HL-60 (cell line): ENCODE data around the gene MEX3A.

ENCODE experiments used
- CTCF ChIP-seq: IDR thresholded peaks from one replicate; pipeline ENCODE4 v1.5.1; 2011; ENCODE audit warnings: low read length, control low read depth, inconsistent platforms; ENCODE audit not compliant: insufficient read depth
- GABPA ChIP-seq: IDR thresholded peaks from 2 replicates; pipeline ENCODE4 v1.6.1; 2012; ENCODE audit warnings: low read depth
- POLR2AphosphoS5 ChIP-seq: IDR thresholded peaks from 2 replicates; pipeline ENCODE4 v1.6.1; 2012; ENCODE audit warnings: low read depth
- SPI1 ChIP-seq: IDR thresholded peaks from 2 replicates; pipeline ENCODE4 v1.6.1; 2012; ENCODE audit warnings: low read depth, mild to moderate bottlenecking, borderline replicate concordance
- TF ChIP-seq, protein P1 (sequence below): IDR thresholded peaks from 2 replicates; pipeline ENCODE4 v1.6.1; 2012; ENCODE audit warnings: low read depth; ENCODE audit not compliant: insufficient replicate concordance

DNA sequence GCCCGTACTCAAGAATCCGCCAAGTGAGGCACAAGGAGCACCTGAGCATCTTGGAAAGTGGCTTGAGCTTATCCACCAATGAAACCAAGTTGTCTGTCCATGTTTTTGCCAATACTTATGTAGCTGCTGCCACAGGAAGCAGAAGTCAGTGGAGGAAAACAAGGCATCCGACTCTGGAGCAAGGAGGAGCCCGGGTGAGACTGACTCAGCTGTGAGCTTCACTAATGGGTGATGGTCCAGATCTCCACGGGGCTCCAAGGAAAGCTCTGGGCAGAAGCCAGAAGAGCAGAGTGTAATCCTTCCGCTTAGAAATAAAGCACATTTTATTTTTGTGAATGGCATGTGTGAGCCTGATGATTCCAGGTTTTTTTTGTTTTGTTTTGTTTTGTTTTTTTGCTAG, 49.3 kb downstream of the MEX3A start:
- TF ChIP-seq CTCF: no peak
- no peak for TF ChIP-seq SPI1
- no peak for TF ChIP-seq POLR2AphosphoS5
- TF ChIP-seq, protein P1, sequence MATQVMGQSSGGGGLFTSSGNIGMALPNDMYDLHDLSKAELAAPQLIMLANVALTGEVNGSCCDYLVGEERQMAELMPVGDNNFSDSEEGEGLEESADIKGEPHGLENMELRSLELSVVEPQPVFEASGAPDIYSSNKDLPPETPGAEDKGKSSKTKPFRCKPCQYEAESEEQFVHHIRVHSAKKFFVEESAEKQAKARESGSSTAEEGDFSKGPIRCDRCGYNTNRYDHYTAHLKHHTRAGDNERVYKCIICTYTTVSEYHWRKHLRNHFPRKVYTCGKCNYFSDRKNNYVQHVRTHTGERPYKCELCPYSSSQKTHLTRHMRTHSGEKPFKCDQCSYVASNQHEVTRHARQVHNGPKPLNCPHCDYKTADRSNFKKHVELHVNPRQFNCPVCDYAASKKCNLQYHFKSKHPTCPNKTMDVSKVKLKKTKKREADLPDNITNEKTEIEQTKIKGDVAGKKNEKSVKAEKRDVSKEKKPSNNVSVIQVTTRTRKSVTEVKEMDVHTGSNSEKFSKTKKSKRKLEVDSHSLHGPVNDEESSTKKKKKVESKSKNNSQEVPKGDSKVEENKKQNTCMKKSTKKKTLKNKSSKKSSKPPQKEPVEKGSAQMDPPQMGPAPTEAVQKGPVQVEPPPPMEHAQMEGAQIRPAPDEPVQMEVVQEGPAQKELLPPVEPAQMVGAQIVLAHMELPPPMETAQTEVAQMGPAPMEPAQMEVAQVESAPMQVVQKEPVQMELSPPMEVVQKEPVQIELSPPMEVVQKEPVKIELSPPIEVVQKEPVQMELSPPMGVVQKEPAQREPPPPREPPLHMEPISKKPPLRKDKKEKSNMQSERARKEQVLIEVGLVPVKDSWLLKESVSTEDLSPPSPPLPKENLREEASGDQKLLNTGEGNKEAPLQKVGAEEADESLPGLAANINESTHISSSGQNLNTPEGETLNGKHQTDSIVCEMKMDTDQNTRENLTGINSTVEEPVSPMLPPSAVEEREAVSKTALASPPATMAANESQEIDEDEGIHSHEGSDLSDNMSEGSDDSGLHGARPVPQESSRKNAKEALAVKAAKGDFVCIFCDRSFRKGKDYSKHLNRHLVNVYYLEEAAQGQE: no peak
- TF ChIP-seq GABPA: no peak
